ENCODE measurements around the gene COQ9.
"Not testable (repeated sequence)": the region's sequence is repeated elsewhere in the genome, so short reads cannot be mapped to it uniquely, and the experiment has no call there.

The COQ9 gene

GRCh38 chr16:57427824-57428223 lies 19.5 kb upstream of the COQ9 start:
- no peak for DNase-seq

GRCh38 chr16:57430955-57431354 lies 16.3 kb upstream of the COQ9 start:
- DNase-seq = no peak

GRCh38 chr16:57432505-57432904 lies 14.8 kb upstream of the COQ9 start:
- DNase-seq = no peak

GRCh38 chr16:57432989-57433388 lies 14.3 kb upstream of the COQ9 start:
- no peak for DNase-seq

GRCh38 chr16:57434003-57434402 lies 13.3 kb upstream of the COQ9 start:
- DNase-seq = no peak

- no peak for DNase-seq
Observed at GRCh38 chr16:57435838-57436237, 11.4 kb upstream of the COQ9 start.

- DNase-seq = not testable (repeated sequence)
Observed at GRCh38 chr16:57439947-57440346, 7.3 kb upstream of the COQ9 start.

- DNase-seq = not testable (repeated sequence)
Observed at GRCh38 chr16:57440551-57440950, 6.7 kb upstream of the COQ9 start.

- no peak for DNase-seq
Observed at GRCh38 chr16:57444711-57445110, 2.6 kb upstream of the COQ9 start.

GRCh38 chr16:57445510-57445909 lies 1.8 kb upstream of the COQ9 start:
- no peak for DNase-seq

GRCh38 chr16:57446531-57447185 lies 621 bp upstream of the COQ9 start:
- DNase-seq = peak; percentile 62

- no peak for DNase-seq
Observed at GRCh38 chr16:57452021-57452420, 4.7 kb downstream of the COQ9 start.

- peak; percentile 95 for DNase-seq
Observed at GRCh38 chr16:57462209-57462977, 15.1 kb downstream of the COQ9 start, which contains the start of gene POLR2C. POLR2C (plus strand) TSS chr16:57462679; CDS start chr16:57462725, 46 bp downstream.

GRCh38 chr16:57462978-57463362 lies 15.7 kb downstream of the COQ9 start:
- no peak for DNase-seq

- no peak for DNase-seq
Observed at GRCh38 chr16:57464523-57464922, 17.2 kb downstream of the COQ9 start.

- no peak for DNase-seq
Observed at GRCh38 chr16:57468346-57468745, 21.1 kb downstream of the COQ9 start.

GRCh38 chr16:57469046-57469445 lies 21.8 kb downstream of the COQ9 start:
- DNase-seq = no peak

GRCh38 chr16:57469917-57470470 lies 22.7 kb downstream of the COQ9 start:
- DNase-seq = no peak

- DNase-seq = no peak
Observed at GRCh38 chr16:57470711-57471110, 23.4 kb downstream of the COQ9 start.

- no peak for DNase-seq
Observed at GRCh38 chr16:57471209-57471608, 23.9 kb downstream of the COQ9 start.

- DNase-seq = no peak
Observed at GRCh38 chr16:57471852-57472664, 24.8 kb downstream of the COQ9 start.

- DNase-seq = no peak
Observed at GRCh38 chr16:57472665-57473060, 25.4 kb downstream of the COQ9 start.

GRCh38 chr16:57473176-57473840 lies 26.0 kb downstream of the COQ9 start:
- DNase-seq = no peak

Measured in hematopoietic multipotent progenitor cell treated with erythropoietin and hydrocortisone succinate and interleukin-3 and kit ligand, for 4 days (in vitro differentiated cells).